ENCODE measurements around the gene CYB561D1.

DNA sequence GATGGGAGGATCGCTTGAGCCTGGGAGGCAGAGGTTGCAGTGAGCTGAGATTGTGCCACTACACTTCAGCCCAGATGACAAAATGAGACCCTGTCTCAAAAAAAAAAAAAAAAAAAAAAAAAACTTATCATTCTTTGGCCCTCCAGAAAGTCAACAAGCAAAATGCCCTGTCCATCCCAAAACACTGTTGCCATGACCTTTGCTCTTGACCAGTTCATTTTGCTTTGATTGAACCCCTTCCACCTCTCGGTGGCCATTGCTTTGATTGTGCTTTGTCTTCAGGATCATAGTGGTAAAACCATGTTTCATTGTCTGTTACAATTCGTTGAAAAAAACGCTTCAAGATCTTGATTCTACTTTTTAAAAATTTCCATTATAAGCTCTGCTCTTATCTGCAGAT lies 36.1 kb upstream of the CYB561D1 start:
- TF ChIP-seq CTCF (conservative IDR thresholded peaks at IDR 0.05 in 1 of 2, IDR thresholded peaks at IDR 0.05 in 1 of 2; ENCODE audit: low read depth in 1 of 2, low read length in 2 of 2) (no peak), EZH2 (IDR thresholded peaks at IDR 0.05; ENCODE audit: low read length, missing control alignments) (no peak)
